NB4 (cell line): ENCODE results near the gene NPB.

Experiments used
- CTCF ChIP-seq: IDR thresholded peaks from one replicate; pipeline ENCODE4 v1.5.1; 2012; ENCODE audit warnings: low read depth, low read length
- MAX ChIP-seq: IDR thresholded peaks from 2 replicates; pipeline ENCODE4 v1.6.1; 2011; ENCODE audit warnings: low read depth, low read length
- POLR2A ChIP-seq: IDR thresholded peaks from 2 replicates; pipeline ENCODE4 v1.6.1; 2011; ENCODE audit warnings: mild to moderate bottlenecking; ENCODE audit not compliant: insufficient read length; ENCODE audit errors: extremely low read depth

DNA sequence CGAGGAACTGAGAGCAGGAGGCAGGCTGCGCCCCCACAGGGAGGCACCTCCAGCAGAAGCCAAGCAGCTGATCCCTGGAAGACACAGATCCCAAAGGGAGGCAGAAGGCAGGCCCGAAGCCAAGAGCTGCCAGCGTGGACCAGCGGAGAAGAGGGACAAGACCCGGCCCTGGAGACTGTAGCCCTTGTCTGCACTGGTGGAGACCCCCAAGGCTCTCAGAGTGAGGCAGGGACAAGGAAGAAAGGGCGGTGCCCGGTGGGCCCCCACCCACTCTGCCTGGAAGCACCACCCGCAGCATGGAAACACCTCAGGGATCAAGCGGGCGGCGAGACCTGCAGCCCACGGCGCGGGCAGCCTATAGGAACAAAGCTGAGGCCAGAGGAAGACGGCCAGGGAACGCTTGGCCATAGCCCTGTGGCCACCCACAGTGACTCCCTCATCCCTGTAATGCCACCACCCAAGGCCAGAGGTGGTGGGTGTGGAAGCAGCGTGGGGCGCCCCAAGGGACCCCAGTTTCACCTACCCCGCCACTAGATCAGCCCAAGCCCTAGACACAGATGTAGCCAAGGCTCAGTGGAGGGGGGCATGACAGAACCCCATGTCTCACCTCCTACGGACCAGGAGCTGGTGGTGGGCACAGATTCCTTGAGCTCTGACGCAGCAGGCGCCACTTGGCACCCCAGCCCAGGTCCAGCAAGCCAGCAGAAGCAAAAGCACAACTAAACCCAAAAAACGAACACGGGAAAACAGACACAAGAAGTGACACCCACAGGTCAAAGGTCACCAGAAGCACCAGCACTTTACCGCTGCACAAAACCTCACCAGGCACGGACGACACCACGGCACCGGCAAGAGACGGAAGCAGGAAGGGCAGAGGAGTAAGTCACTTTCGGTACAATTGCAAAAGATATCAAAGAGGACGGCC is 18.8 kb downstream of the NPB start:
- no peak for TF ChIP-seq CTCF
- TF ChIP-seq MAX, result no peak
- no peak for TF ChIP-seq POLR2A
